Epithelial cell of proximal tubule (primary cell): ENCODE measurements around the gene PNLIPRP3. TPM values are rescaled to one million over a fixed set of nuclear protein-coding genes. Genes with fewer than 3 reads are reported as not detected.

Source experiments
- DNase-seq: peaks from one replicate; pipeline ENCODE4 v3.0.0-alpha.2; 2011; ENCODE audit warnings: low read depth
- H3K4me3 ChIP-seq: 2 replicates; pipeline ENCODE4 v1.5.1; 2011; ENCODE audit warnings: low read depth, mild to moderate bottlenecking, low read length
- total RNA-seq: library from RNA; depleted of rRNA; stranded (reverse); fragments of >200 nt; gene quantifications from 2 replicates; pipeline ENCODE4 v1.2.3, GENCODE V29; 2015
- TF ChIP-seq, protein P1 (sequence below): conservative IDR thresholded peaks from 2 replicates; pipeline ENCODE4 v1.5.1; 2012; ENCODE audit warnings: low read depth, mild to moderate bottlenecking, low read length

The PNLIPRP3 gene
- total RNA-seq, 1 donor from 2014 or later: not detected

DNA sequence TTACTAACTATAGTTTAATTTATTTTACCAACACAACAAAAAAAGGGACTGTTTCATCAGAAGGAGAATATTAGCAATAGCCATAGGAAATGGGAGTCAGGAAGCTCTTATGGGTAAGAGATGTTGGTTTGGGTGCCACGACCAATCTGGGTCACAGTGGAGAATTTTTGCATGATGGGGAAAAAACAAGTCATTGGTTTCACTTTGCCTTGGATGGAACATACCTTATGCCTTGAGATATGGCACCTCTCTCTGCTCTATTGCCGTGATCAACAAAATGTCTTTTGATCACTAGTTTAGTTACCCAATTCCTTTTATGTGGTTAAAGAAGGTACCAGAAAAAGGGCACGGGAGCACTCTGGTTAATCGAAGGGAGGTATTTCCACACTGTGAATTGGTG, 48.2 kb downstream of the PNLIPRP3 start:
- no peak for DNase-seq
- TF ChIP-seq, protein P1, sequence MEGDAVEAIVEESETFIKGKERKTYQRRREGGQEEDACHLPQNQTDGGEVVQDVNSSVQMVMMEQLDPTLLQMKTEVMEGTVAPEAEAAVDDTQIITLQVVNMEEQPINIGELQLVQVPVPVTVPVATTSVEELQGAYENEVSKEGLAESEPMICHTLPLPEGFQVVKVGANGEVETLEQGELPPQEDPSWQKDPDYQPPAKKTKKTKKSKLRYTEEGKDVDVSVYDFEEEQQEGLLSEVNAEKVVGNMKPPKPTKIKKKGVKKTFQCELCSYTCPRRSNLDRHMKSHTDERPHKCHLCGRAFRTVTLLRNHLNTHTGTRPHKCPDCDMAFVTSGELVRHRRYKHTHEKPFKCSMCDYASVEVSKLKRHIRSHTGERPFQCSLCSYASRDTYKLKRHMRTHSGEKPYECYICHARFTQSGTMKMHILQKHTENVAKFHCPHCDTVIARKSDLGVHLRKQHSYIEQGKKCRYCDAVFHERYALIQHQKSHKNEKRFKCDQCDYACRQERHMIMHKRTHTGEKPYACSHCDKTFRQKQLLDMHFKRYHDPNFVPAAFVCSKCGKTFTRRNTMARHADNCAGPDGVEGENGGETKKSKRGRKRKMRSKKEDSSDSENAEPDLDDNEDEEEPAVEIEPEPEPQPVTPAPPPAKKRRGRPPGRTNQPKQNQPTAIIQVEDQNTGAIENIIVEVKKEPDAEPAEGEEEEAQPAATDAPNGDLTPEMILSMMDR: no peak
- no peak overlapping the region for H3K4me3 ChIP-seq

DNA sequence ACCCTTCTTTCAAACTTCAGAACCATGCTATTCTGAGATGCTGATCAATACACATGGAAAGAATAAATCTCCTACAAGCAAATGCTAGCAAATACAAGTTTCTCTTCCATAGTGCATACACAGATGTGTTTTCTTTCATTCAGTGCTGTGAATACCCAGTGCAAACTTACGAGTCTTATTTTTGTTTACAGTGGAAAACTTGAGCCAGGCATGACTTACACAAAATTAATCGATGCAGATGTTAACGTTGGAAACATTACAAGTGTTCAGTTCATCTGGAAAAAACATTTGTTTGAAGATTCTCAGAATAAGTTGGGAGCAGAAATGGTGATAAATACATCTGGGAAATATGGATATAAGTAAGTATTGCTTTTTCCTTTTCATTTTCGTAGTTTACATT, 48.8 kb downstream of the PNLIPRP3 start:
- no peak overlapping the region for H3K4me3 ChIP-seq
- TF ChIP-seq, protein P1: no peak
- DNase-seq: no peak

DNA sequence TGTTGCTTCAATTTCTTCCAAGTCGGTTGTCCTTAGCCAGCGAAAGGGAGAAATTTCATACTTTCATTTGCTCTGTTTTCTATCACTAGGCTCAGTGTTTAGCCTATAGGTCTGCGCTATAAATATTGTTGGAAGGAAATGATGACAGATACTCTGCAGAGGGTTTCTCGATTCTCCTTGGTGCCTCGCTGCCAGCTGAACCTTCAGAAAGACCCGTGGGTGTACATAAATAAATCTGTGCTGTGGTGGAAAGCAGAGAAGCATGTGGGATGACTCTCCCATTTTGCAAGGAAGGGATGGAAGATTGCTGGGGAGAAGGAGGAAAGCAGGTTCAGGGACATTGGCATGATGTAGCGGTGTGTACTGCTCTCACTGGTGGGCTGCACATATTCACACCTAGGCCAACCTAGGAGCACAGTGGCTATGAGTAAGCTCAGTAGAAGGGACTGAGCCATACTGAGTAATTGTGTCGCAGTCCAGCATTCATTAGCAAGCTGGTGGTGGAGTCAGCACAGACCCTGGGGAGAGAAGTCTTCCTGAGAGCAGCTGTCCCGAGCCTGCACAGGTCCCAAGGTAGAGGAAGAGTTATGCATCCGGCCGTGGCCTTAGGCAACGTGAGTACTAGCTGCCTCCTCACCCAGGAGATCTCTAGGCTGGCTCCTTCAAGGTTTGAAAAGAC, 50.5 kb downstream of the PNLIPRP3 start:
- DNase-seq: no peak
- TF ChIP-seq, protein P1: no peak

DNA sequence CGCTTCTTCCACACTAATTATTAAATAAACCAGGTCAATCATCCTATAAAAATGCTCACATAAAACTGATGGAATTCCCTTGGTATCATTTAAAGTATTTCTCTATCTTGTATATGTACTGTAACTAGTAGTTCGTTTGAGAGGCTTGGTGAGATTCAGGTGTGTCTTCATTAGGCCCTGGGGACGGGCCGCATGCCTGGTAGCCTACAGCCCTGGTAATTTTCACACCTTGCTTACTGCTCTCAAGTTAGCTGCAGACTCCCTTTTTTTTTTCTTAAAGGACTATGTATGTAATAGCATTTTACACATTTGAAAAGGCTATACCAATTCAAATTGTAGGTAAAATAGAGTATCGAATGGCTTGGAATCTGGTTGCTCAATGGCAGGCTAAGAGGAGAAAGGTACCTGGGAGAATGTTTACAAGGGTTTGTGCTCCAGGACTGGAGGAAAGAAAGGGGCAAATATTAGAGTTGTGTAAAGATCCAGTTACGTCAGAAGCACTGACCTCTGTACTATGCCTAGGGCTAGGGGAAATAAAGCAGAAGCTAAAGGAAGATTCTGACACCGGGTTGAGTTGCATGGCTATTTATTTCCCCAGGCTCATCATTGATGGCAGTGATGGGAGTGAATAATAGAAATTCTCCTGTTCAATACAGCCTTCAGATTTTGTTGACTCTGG, 59.3 kb downstream of the PNLIPRP3 start:
- TF ChIP-seq, protein P1: no peak
- DNase-seq: no peak
- H3K4me3 ChIP-seq: no peak overlapping the region

More for the DNA sequence above, 50.5 kb downstream of the PNLIPRP3 start:
- no peak overlapping the region for H3K4me3 ChIP-seq

DNA sequence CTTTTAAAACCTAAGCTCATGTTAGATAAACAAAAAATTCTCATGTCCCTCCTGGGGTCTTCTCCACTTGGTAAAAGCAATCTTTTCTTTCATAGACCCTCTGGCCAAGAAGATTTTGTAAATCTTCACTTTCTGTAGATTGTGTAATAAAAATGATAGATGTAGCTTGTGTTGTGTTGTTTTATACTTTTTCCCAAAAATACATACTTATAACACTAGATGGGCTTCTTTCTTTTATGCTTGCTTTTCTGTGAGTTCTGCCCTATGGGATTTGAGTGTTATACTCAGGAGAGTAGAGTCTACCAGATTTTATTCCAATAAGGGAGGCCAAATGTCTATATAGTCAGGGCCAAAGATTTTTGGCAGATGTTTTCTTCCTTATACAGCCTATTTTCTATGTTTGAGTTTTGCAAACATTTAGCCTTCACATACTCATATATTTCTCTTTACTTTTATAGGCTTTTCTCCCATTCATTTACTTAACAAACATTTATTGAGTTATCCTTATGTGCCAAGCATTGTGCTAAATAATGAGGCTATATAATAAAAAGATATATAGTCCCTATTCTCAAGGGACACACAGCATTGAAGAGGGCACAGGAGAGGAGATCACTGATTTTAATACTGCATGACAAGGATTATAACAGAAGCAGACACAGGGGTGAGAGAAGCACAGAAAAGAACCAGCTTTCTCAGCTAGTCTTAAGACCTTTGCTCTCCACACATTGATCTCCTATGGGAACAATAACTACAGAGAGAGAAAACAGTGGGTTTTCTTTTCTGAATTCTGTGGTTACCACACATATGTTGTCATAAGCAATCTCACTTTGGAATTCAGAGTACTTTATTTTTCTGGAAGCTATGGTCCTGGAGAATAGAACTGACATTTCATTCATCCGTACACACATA, 60.1 kb downstream of the PNLIPRP3 start:
- TF ChIP-seq, protein P1: no peak
- no peak overlapping the region for H3K4me3 ChIP-seq
- no peak for DNase-seq

DNA sequence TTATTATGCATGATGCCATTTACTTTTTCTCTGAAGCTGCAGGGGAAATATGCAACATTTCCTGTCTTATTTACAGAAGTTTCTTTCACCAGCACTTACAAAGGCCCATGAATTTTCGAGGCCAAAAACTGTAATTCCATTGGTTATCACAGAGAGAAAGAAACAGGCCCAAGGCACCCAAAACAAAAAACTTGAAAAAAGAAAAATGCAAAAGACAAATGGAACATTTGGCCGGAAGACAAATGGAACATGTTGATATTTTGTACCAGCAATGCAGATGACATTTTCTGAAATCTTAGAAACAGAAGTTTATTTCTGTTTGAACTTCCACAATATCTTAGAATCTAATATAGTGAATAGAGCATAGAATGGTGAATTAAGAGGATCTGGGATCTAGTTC, 61.8 kb downstream of the PNLIPRP3 start:
- TF ChIP-seq, protein P1: no peak

More for the DNA sequence above, 61.8 kb downstream of the PNLIPRP3 start:
- H3K4me3 ChIP-seq: no peak overlapping the region
- DNase-seq: no peak
